ENCODE measurements around the gene UCHL5. TPM values are rescaled to one million over a fixed set of nuclear protein-coding genes. Genes with fewer than 3 reads are reported as not detected.

UCHL5 gene
- total and polyA plus RNA-seq, 2 of the 13 experiments (the other 11 are each of a cell fraction or from before 2014, with no cell fraction given): 18.2 to 44.1 TPM

DNA sequence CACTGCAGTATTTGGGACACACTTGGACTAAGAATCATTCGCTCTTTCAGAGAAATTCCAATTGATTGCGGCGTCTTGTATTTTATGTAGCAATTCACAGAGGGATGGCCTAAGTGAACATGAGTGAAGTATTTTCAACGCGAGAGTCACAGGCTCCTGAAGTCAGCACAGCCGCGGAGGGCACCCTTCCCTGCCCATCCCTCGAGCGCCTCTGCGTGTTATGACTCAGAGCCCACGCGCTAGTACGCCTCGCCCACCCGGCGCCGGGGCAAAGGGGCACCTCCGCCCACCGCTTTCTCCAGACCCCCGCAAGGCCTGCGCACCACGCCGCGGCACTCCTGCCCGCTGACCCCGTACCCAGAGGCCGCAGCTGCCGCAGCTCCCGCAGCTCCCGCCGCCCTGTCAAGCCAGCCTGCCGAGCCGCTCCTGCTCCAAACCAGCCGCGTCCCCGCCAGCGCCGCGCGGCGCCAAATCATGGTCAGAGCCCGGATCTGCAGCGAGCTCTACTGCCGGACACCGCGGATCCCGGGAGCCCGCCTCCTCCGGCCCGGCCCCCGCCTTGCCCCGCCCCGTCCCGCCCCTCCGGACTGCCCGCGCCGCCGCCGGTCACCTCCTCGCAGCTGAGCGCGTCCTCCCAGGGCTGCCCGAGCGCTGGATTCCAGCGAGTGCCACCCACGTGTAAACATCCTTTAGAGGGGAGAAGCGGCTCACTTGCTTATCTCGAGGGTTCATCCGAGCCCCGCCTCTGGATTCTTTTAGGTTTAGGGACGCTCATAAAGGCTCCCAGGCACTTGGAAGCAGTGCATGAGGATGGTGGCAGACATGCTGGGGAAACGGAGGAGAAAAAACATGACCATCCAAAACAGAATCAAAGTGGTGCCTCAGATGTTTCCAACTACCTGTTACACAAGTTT lies 46.0 kb upstream of the UCHL5 start, which contains the start of gene GLRX2 (continued):
- no peak; the same call in 1 of the 2 replicates for TF ChIP-seq ZNF710 (CRISPR knock-in tag; IDR thresholded peaks at IDR 0.05; ENCODE audit: borderline replicate concordance)
- TF ChIP-seq BRD4 (CRISPR knock-in tag; IDR thresholded peaks at IDR 0.05): 0 out of 2 replicates have a peak, but pooled peaks have one; percentile 59
- TF ChIP-seq SP1 (IDR thresholded peaks at IDR 0.05): no peak
- TF ChIP-seq SP1 (CRISPR knock-in tag; IDR thresholded peaks at IDR 0.05): peak; percentile 75
- TF ChIP-seq RBM39 (IDR thresholded peaks at IDR 0.05; ENCODE audit: low read depth, low read length, poor library complexity, severe bottlenecking): peak; percentile 41
- no peak for TF ChIP-seq PHF5A (CRISPR knock-in tag; IDR thresholded peaks at IDR 0.05; ENCODE audit: low read depth, unreplicated experiment)
- TF ChIP-seq, protein P1, sequence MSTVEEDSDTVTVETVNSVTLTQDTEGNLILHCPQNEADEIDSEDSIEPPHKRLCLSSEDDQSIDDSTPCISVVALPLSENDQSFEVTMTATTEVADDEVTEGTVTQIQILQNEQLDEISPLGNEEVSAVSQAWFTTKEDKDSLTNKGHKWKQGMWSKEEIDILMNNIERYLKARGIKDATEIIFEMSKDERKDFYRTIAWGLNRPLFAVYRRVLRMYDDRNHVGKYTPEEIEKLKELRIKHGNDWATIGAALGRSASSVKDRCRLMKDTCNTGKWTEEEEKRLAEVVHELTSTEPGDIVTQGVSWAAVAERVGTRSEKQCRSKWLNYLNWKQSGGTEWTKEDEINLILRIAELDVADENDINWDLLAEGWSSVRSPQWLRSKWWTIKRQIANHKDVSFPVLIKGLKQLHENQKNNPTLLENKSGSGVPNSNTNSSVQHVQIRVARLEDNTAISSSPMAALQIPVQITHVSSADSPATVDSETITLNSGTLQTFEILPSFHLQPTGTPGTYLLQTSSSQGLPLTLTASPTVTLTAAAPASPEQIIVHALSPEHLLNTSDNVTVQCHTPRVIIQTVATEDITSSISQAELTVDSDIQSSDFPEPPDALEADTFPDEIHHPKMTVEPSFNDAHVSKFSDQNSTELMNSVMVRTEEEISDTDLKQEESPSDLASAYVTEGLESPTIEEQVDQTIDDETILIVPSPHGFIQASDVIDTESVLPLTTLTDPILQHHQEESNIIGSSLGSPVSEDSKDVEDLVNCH (CRISPR knock-in tag; IDR thresholded peaks at IDR 0.05): no peak
- TF ChIP-seq, protein P2, sequence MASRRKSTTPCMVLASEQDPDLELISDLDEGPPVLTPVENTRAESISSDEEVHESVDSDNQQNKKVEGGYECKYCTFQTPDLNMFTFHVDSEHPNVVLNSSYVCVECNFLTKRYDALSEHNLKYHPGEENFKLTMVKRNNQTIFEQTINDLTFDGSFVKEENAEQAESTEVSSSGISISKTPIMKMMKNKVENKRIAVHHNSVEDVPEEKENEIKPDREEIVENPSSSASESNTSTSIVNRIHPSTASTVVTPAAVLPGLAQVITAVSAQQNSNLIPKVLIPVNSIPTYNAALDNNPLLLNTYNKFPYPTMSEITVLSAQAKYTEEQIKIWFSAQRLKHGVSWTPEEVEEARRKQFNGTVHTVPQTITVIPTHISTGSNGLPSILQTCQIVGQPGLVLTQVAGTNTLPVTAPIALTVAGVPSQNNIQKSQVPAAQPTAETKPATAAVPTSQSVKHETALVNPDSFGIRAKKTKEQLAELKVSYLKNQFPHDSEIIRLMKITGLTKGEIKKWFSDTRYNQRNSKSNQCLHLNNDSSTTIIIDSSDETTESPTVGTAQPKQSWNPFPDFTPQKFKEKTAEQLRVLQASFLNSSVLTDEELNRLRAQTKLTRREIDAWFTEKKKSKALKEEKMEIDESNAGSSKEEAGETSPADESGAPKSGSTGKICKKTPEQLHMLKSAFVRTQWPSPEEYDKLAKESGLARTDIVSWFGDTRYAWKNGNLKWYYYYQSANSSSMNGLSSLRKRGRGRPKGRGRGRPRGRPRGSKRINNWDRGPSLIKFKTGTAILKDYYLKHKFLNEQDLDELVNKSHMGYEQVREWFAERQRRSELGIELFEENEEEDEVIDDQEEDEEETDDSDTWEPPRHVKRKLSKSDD (CRISPR knock-in tag; IDR thresholded peaks at IDR 0.05; ENCODE audit: low read depth): peak; percentile 23; the same call in 1 of the 2 replicates
- no peak for TF ChIP-seq MATR3 (CRISPR knock-in tag; IDR thresholded peaks at IDR 0.05)
- TF ChIP-seq ZNF329 (CRISPR knock-in tag; IDR thresholded peaks at IDR 0.05; ENCODE audit: low read depth): no peak
- TF ChIP-seq, protein P3, sequence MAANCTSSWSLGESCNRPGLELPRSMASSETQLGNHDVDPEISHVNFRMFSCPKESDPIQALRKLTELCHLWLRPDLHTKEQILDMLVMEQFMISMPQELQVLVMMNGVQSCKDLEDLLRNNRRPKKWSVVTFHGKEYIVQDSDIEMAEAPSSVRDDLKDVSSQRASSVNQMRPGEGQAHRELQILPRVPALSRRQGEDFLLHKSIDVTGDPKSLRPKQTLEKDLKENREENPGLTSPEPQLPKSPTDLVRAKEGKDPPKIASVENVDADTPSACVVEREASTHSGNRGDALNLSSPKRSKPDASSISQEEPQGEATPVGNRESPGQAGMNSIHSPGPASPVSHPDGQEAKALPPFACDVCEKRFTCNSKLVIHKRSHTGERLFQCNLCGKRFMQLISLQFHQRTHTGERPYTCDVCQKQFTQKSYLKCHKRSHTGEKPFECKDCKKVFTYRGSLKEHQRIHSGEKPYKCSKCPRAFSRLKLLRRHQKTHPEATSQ (CRISPR knock-in tag; IDR thresholded peaks at IDR 0.05; ENCODE audit: borderline replicate concordance): no peak
- peak; percentile 58; the same call in 1 of the 2 replicates for TF ChIP-seq ZNF768 (CRISPR knock-in tag; IDR thresholded peaks at IDR 0.05)
- TF ChIP-seq NFKB2 (CRISPR knock-in tag; IDR thresholded peaks at IDR 0.05; ENCODE audit: borderline replicate concordance): peak; percentile 60; the same call in 1 of the 2 replicates
- peak; percentile 50; the same call in 1 of the 2 replicates for TF ChIP-seq HOXA3 (CRISPR knock-in tag; IDR thresholded peaks at IDR 0.05)
- TF ChIP-seq SCMH1 (CRISPR knock-in tag; IDR thresholded peaks at IDR 0.05; ENCODE audit: borderline replicate concordance): no peak
- TF ChIP-seq, protein P4, sequence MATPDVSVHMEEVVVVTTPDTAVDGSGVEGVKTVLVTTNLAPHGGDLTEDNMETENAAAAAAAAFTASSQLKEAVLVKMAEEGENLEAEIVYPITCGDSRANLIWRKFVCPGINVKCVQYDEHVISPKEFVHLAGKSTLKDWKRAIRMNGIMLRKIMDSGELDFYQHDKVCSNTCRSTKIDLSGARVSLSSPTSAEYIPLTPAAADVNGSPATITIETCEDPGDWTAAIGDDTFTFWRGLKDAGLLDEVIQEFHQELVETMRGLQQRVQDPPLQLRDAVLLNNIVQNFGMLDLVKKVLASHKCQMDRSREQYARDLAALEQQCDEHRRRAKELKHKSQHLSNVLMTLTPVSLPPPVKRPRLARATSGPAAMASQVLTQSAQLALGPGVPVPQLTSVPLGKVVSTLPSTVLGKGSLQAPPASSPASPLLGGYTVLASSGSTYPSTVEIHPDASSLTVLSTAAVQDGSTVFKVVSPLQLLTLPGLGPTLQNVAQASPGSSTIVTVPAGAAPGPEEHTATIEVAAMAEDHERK (CRISPR knock-in tag; IDR thresholded peaks at IDR 0.05; ENCODE audit: low read depth): no peak
- peak; percentile 47; the same call in 1 of the 2 replicates for TF ChIP-seq ZNF724P (CRISPR knock-in tag; IDR thresholded peaks at IDR 0.05; ENCODE audit: borderline replicate concordance)

Measured in HepG2 (cell line).